GM18861 (cell line): ENCODE results near the gene LY9.
A peak's percentile ranks its signal among the peaks of the same experiment; 100 is the strongest.

Source experiments
- ATAC-seq: cut with Tn5 transposase; IDR thresholded peaks from one replicate; pipeline ENCODE4 v1.9.1; 2021; ENCODE audit not compliant: unreplicated experiment

LY9 gene

GRCh38 chr1:160836561-160836960, 40.6 kb downstream of the LY9 start:
- ATAC-seq = no peak

- no peak for ATAC-seq
These were observed 41.1 kb downstream of the LY9 start for GRCh38 chr1:160836981-160837557.

- ATAC-seq = peak; percentile 64
These were observed 41.7 kb downstream of the LY9 start for GRCh38 chr1:160837558-160838205.

- ATAC-seq = no peak
These were observed 42.9 kb downstream of the LY9 start for GRCh38 chr1:160838888-160839287.

GRCh38 chr1:160839746-160840145, 43.8 kb downstream of the LY9 start:
- ATAC-seq = no peak

- ATAC-seq = no peak
These were observed 45.1 kb downstream of the LY9 start for GRCh38 chr1:160841079-160841478.

- no peak for ATAC-seq
These were observed 48.7 kb downstream of the LY9 start for GRCh38 chr1:160844447-160845232.

- ATAC-seq = no peak
These were observed 50.3 kb downstream of the LY9 start for GRCh38 chr1:160846281-160846680.

GRCh38 chr1:160850541-160850940, 54.6 kb downstream of the LY9 start:
- ATAC-seq = no peak

GRCh38 chr1:160850993-160851392, 55.0 kb downstream of the LY9 start:
- no peak for ATAC-seq

- no peak for ATAC-seq
These were observed 57.0 kb downstream of the LY9 start for GRCh38 chr1:160853014-160853413.

- ATAC-seq = no peak
These were observed 57.8 kb downstream of the LY9 start for GRCh38 chr1:160853754-160854153.

- peak; percentile 83 for ATAC-seq
These were observed 59.4 kb downstream of the LY9 start for GRCh38 chr1:160855181-160855981.

- ATAC-seq = no peak
These were observed 62.1 kb downstream of the LY9 start for GRCh38 chr1:160858097-160858496.

GRCh38 chr1:160858507-160858906, 62.5 kb downstream of the LY9 start:
- no peak for ATAC-seq

- ATAC-seq = no peak
These were observed 63.2 kb downstream of the LY9 start for GRCh38 chr1:160859166-160859565.

- ATAC-seq = no peak
These were observed 65.0 kb downstream of the LY9 start for GRCh38 chr1:160860840-160861505.

- peak; percentile 77 for ATAC-seq
These were observed 66.5 kb downstream of the LY9 start, which contains the start of gene CD244 for GRCh38 chr1:160862203-160863060. CD244 (minus strand) TSS chr1:160862887; CDS start chr1:160862677, 210 bp downstream.

- ATAC-seq = no peak
These were observed 67.2 kb downstream of the LY9 start for GRCh38 chr1:160863061-160863773.
